ENCODE measurements around the gene APOB. TPM values are rescaled to one million over a fixed set of nuclear protein-coding genes. Genes with fewer than 3 reads are reported as not detected.

Gene APOB
- total RNA-seq, 1 experiment from 2014 or later, result not detected

DNA sequence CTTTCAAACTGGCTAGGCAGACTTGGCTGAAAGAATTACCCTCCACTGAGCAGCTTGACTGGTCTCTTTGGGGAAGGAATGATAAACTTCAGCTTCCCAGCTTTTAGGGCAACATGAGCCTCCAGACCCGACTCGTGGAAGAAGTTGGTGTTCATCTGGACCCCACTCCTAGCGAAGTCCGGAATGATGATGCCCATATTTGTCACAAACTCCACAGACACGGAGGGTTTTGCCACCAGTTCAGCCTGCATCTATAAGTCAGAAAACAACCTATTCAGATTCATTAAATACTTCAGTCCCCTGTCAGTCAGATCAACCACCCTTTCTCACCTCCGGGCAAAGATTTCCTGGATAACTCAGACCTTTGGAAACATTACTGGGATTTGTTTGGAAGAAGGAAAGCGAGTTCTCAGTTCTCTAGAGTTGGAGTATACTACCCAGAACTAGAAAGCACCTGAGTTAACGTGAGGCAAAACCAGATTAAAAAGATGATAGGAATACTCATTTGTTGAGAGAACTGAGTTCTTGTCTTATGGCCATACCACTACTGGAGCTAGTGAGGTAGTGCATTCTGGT is 21.0 kb downstream of the APOB start:
- no peak for DNase-seq (ENCODE audit: low spot score)
- Histone ChIP-seq H3K4me3 (ENCODE audit: low read depth, low read length, poor library complexity, severe bottlenecking) (no peak overlapping the region), H3K9me3 (ENCODE audit: low read depth, low read length, poor library complexity, severe bottlenecking) (no peaks in the 10 kb centered on the region), H3K36me3 (ENCODE audit: insufficient read depth, low read length, poor library complexity, severe bottlenecking) (no peaks in the 10 kb centered on the region), H3K27ac (ENCODE audit: low read depth, low read length, poor library complexity, severe bottlenecking) (no peak overlapping the region), H3K27me3 (replicated peaks; ENCODE audit: insufficient read depth, low read depth, low read length, poor library complexity) (peaks cover 57% of the 10 kb centered on the region), H3K4me1 (ENCODE audit: insufficient read depth, low read length, poor library complexity, severe bottlenecking) (no peaks in the 10 kb centered on the region)
- intact Hi-C loops (cut with micrococcal nuclease; ENCODE audit: unreplicated experiment), result no loop called here
- POLR2A ChIA-PET (ENCODE audit: low non-redundant PET), result no interaction called here
- BruUV-seq (replicated peaks), result no TSS peak
- TF ChIP-seq, protein P1, sequence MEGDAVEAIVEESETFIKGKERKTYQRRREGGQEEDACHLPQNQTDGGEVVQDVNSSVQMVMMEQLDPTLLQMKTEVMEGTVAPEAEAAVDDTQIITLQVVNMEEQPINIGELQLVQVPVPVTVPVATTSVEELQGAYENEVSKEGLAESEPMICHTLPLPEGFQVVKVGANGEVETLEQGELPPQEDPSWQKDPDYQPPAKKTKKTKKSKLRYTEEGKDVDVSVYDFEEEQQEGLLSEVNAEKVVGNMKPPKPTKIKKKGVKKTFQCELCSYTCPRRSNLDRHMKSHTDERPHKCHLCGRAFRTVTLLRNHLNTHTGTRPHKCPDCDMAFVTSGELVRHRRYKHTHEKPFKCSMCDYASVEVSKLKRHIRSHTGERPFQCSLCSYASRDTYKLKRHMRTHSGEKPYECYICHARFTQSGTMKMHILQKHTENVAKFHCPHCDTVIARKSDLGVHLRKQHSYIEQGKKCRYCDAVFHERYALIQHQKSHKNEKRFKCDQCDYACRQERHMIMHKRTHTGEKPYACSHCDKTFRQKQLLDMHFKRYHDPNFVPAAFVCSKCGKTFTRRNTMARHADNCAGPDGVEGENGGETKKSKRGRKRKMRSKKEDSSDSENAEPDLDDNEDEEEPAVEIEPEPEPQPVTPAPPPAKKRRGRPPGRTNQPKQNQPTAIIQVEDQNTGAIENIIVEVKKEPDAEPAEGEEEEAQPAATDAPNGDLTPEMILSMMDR (conservative IDR thresholded peaks at IDR 0.05; ENCODE audit: low read depth, low read length), result no peak
- TF ChIP-seq EZH2 (IDR thresholded peaks at IDR 0.05; ENCODE audit: borderline replicate concordance, low read depth, low read length, poor library complexity, severe bottlenecking), result no peak
- CTCF ChIA-PET, result no interaction called here

DNA sequence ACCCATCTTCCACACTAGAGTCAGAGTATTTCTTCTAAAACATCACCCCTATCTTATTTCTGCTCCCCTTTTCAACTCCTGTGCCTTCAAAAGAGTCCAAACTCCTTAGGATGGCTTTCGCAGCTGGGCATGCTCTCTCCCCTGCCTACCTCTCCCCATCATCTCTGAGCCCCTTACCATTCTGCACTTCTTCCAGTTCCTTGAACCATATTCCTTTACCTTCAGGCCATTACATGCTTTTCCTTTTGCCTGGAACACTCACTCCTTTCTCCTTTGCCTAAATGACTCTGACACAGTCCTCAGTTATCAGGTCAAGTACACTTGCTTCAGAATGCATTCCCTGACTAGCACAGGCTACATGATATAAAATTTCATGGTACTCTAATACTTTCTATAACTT is 22.4 kb downstream of the APOB start:
- no peak overlapping the region for H3K27ac ChIP-seq (ENCODE audit: low read depth, low read length, poor library complexity, severe bottlenecking)
- intact Hi-C loops (cut with micrococcal nuclease; ENCODE audit: unreplicated experiment), result no loop called here
- TF ChIP-seq EZH2 (IDR thresholded peaks at IDR 0.05; ENCODE audit: borderline replicate concordance, low read depth, low read length, poor library complexity, severe bottlenecking), result no peak
- TF ChIP-seq, protein P1 (conservative IDR thresholded peaks at IDR 0.05; ENCODE audit: low read depth, low read length), result no peak
- no peak for DNase-seq (ENCODE audit: low spot score)
- ChIA-PET POLR2A (ENCODE audit: low non-redundant PET) (no interaction called here), CTCF (no interaction called here)
- H3K4me3 ChIP-seq (ENCODE audit: low read depth, low read length, poor library complexity, severe bottlenecking), result no peak overlapping the region
- BruUV-seq (replicated peaks), result no TSS peak
- H3K27me3 ChIP-seq (replicated peaks; ENCODE audit: insufficient read depth, low read depth, low read length, poor library complexity), result peaks cover 49% of the 10 kb centered on the region
- no peaks in the 10 kb centered on the region for H3K9me3 ChIP-seq (ENCODE audit: low read depth, low read length, poor library complexity, severe bottlenecking)
- no peaks in the 10 kb centered on the region for H3K4me1 ChIP-seq (ENCODE audit: insufficient read depth, low read length, poor library complexity, severe bottlenecking)
- H3K36me3 ChIP-seq (ENCODE audit: insufficient read depth, low read length, poor library complexity, severe bottlenecking), result no peaks in the 10 kb centered on the region

DNA sequence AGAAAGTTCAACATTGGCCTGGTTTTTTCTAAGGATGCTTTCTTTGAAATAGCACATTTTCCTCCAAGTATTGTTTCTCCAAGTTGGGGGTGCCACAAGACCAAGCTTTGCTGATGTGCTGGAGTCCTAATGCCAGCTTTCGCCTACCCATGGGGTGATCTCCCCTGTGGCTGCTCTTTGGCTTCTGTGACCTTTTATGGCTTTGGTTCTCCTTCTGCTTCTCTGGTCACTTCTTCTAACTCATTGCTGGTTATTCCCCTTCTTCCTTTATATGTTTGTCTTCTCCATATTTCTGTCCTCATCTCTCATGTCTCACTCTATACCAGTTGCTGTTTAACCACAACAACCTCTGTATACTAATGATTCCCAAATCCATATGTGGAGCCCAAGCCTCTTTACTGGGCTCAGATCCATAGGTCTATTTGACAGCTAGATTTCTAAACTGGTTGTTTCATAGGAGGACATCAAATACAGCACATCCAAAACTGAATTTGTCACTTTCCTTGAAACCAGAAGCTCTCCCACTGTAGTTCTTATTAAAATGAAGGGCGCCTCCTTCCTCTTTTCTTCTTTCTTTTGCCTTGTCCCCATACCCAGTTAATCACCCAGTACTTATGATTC is 23.1 kb downstream of the APOB start:
- ChIA-PET CTCF (no interaction called here), POLR2A (ENCODE audit: low non-redundant PET) (no interaction called here)
- H3K4me3 ChIP-seq (ENCODE audit: low read depth, low read length, poor library complexity, severe bottlenecking), result no peak overlapping the region
- H3K27ac ChIP-seq (ENCODE audit: low read depth, low read length, poor library complexity, severe bottlenecking), result no peak overlapping the region
- intact Hi-C loops (cut with micrococcal nuclease; ENCODE audit: unreplicated experiment), result no loop called here
- H3K36me3 ChIP-seq (ENCODE audit: insufficient read depth, low read length, poor library complexity, severe bottlenecking), result no peaks in the 10 kb centered on the region
- no peak for DNase-seq (ENCODE audit: low spot score)
- H3K4me1 ChIP-seq (ENCODE audit: insufficient read depth, low read length, poor library complexity, severe bottlenecking), result no peaks in the 10 kb centered on the region
- no peaks in the 10 kb centered on the region for H3K9me3 ChIP-seq (ENCODE audit: low read depth, low read length, poor library complexity, severe bottlenecking)
- peaks cover 46% of the 10 kb centered on the region for H3K27me3 ChIP-seq (replicated peaks; ENCODE audit: insufficient read depth, low read depth, low read length, poor library complexity)
- no peak for TF ChIP-seq EZH2 (IDR thresholded peaks at IDR 0.05; ENCODE audit: borderline replicate concordance, low read depth, low read length, poor library complexity, severe bottlenecking)
- TF ChIP-seq, protein P1 (conservative IDR thresholded peaks at IDR 0.05; ENCODE audit: low read depth, low read length), result no peak
- BruUV-seq (replicated peaks), result no TSS peak
